H9 (cell line): ENCODE data around the gene PDIA3. TPM values are rescaled to one million over a fixed set of nuclear protein-coding genes. Genes with fewer than 3 reads are reported as not detected.

Experiments
- DNase-seq: peaks from one replicate; pipeline ENCODE4 v3.0.0-alpha.2; 2017
- H2AFZ ChIP-seq: one replicate; pipeline ENCODE4 v1.6.1; 2013; ENCODE audit warnings: mild to moderate bottlenecking, low read length, control low read depth, moderate library complexity
- H2AK5ac ChIP-seq: 2 replicates; pipeline ENCODE4 v1.6.1; 2013; ENCODE audit warnings: low read length, control low read depth, mixed read lengths; ENCODE audit not compliant: insufficient read length
- H2BK120ac ChIP-seq: one replicate; pipeline ENCODE4 v1.6.1; 2013; ENCODE audit warnings: low read depth, mild to moderate bottlenecking, low read length, control low read depth, inconsistent platforms; ENCODE audit not compliant: poor library complexity, severe bottlenecking
- H2BK12ac ChIP-seq: 2 replicates; pipeline ENCODE4 v1.6.1; 2013; ENCODE audit warnings: low read length, control low read depth, mixed read lengths, low read depth; ENCODE audit not compliant: insufficient read length
- H2BK15ac ChIP-seq: 2 replicates; pipeline ENCODE4 v1.6.1; 2013; ENCODE audit warnings: low read depth, low read length, control low read depth
- H2BK20ac ChIP-seq: one replicate; pipeline ENCODE4 v1.6.1; 2013; ENCODE audit warnings: low read depth, mild to moderate bottlenecking, low read length, control low read depth, inconsistent platforms; ENCODE audit not compliant: poor library complexity, severe bottlenecking
- H2BK5ac ChIP-seq: 2 replicates; pipeline ENCODE4 v1.6.1; 2013; ENCODE audit warnings: low read length, control low read depth, mixed read lengths; ENCODE audit not compliant: insufficient read length
- H3K14ac ChIP-seq: 2 replicates; pipeline ENCODE4 v1.6.1; 2013; ENCODE audit warnings: low read length, control low read depth; ENCODE audit not compliant: insufficient read depth
- H3K18ac ChIP-seq: 2 replicates; pipeline ENCODE4 v1.6.1; 2013; ENCODE audit warnings: low read depth, mild to moderate bottlenecking, mixed read lengths, low read length, control low read depth; ENCODE audit not compliant: insufficient read length
- H3K23ac ChIP-seq: 2 replicates; pipeline ENCODE4 v1.6.1; 2013; ENCODE audit warnings: low read length, control low read depth, mixed read lengths, low read depth; ENCODE audit not compliant: insufficient read length
- H3K23me2 ChIP-seq: 2 replicates; pipeline ENCODE4 v1.6.1; 2013; ENCODE audit warnings: low read depth, mild to moderate bottlenecking, mixed read lengths, low read length, control low read depth; ENCODE audit not compliant: insufficient read length, poor library complexity, severe bottlenecking
- H3K27ac ChIP-seq: 2 replicates; pipeline ENCODE4 v1.5.1; 2013; ENCODE audit warnings: low read length, control low read depth, mixed read lengths, low read depth; ENCODE audit not compliant: insufficient read length
- H3K27me3 ChIP-seq: 2 replicates; pipeline ENCODE4 v1.6.1; 2013; ENCODE audit warnings: low read length, control low read depth, inconsistent platforms; ENCODE audit not compliant: insufficient read depth
- H3K4ac ChIP-seq: 2 replicates; pipeline ENCODE4 v1.6.1; 2013; ENCODE audit warnings: low read depth, mild to moderate bottlenecking, control low read depth, inconsistent platforms, low read length, moderate library complexity
- H3K4me1 ChIP-seq: 2 replicates; pipeline ENCODE4 v1.6.1; 2013; ENCODE audit warnings: low read length, control low read depth, inconsistent platforms; ENCODE audit not compliant: insufficient read depth
- H3K4me2 ChIP-seq: 2 replicates; pipeline ENCODE4 v1.6.1; 2013; ENCODE audit warnings: low read length, control low read depth, mixed read lengths; ENCODE audit not compliant: insufficient read length, insufficient read depth
- H3K56ac ChIP-seq: 2 replicates; pipeline ENCODE4 v1.6.1; 2013; ENCODE audit warnings: low read depth, mild to moderate bottlenecking, mixed read lengths, low read length, control low read depth; ENCODE audit not compliant: insufficient read length
- H3K79me1 ChIP-seq: 2 replicates; pipeline ENCODE4 v1.6.1; 2013; ENCODE audit warnings: low read depth, mild to moderate bottlenecking, moderate library complexity, low read length, control low read depth, inconsistent platforms; ENCODE audit not compliant: insufficient read depth, poor library complexity, severe bottlenecking
- H3K79me2 ChIP-seq: 2 replicates; pipeline ENCODE4 v1.6.1; 2013; ENCODE audit warnings: low read length, control low read depth, inconsistent platforms; ENCODE audit not compliant: insufficient read depth
- H3K9ac ChIP-seq: 2 replicates; pipeline ENCODE4 v1.6.1; 2013; ENCODE audit warnings: low read length, control low read depth, mixed read lengths; ENCODE audit not compliant: insufficient read length; ENCODE audit errors: extremely low read depth
- H3K9me3 ChIP-seq: one replicate; pipeline ENCODE4 v1.6.1; 2013; ENCODE audit warnings: low read depth, low read length, inconsistent platforms; ENCODE audit not compliant: control insufficient read depth
- H3T11ph ChIP-seq: one replicate; pipeline ENCODE4 v1.6.1; 2013; ENCODE audit warnings: mild to moderate bottlenecking, low read length, control low read depth, inconsistent platforms
- H4K20me1 ChIP-seq: one replicate; pipeline ENCODE4 v1.6.1; 2013; ENCODE audit not compliant: control insufficient read depth, insufficient read length, insufficient read depth
- H4K5ac ChIP-seq: 2 replicates; pipeline ENCODE4 v1.6.1; 2013; ENCODE audit warnings: low read depth, mild to moderate bottlenecking, mixed read lengths, low read length, control low read depth; ENCODE audit not compliant: insufficient read length
- H4K8ac ChIP-seq: replicated peaks from 2 replicates; pipeline ENCODE4 v1.6.1; 2013; ENCODE audit warnings: low read length, control low read depth, mixed read lengths, low read depth; ENCODE audit not compliant: insufficient read length
- H4K91ac ChIP-seq: 2 replicates; pipeline ENCODE4 v1.6.1; 2013; ENCODE audit warnings: low read depth, mild to moderate bottlenecking, moderate library complexity, mixed read lengths, low read length, control low read depth; ENCODE audit not compliant: insufficient read length
- H3K27ac Mint-ChIP-seq, 3 experiments: 2 replicates in 2 of 3; 3 replicates in 1 of 3; pipeline ENCODE4 v1.8.0; 2020 to 2021; ENCODE audit warnings: mixed read lengths in 3 of 3, mild to moderate bottlenecking in 1 of 3, moderate library complexity in 1 of 3
- H3K27me3 Mint-ChIP-seq: 2 replicates; pipeline ENCODE4 v1.8.0; 2021; ENCODE audit warnings: low read depth, mild to moderate bottlenecking, moderate library complexity, mixed read lengths
- H3K36me3 Mint-ChIP-seq, 3 experiments: 2 replicates in 2 of 3; 3 replicates in 1 of 3; pipeline ENCODE4 v1.8.0; 2020 to 2021; ENCODE audit warnings: low read depth in 3 of 3, mixed read lengths in 3 of 3; ENCODE audit not compliant: insufficient read depth in 1 of 3
- H3K4me1 Mint-ChIP-seq, 2 experiments: 2 replicates each; pipeline ENCODE4 v1.8.0; 2020; ENCODE audit warnings: mixed read lengths in 2 of 2
- H3K4me3 Mint-ChIP-seq, 2 experiments: 2 replicates in 1 of 2; 3 replicates in 1 of 2; pipeline ENCODE4 v1.8.0; 2020 to 2021; ENCODE audit warnings: mild to moderate bottlenecking in 2 of 2, mixed read lengths in 2 of 2, moderate library complexity in 1 of 2
- H3K9me3 Mint-ChIP-seq, 2 experiments: 2 replicates in 1 of 2; 3 replicates in 1 of 2; pipeline ENCODE4 v1.8.0; 2020; ENCODE audit warnings: mild to moderate bottlenecking in 2 of 2, mixed read lengths in 2 of 2, moderate library complexity in 1 of 2
- CTCF ChIP-seq: fragments of 200-600 bp; sonication (generic); conservative IDR thresholded peaks from 3 replicates; pipeline ENCODE4 v1.8.0; 2021; ENCODE audit warnings: antibody characterized with exemption, mild to moderate bottlenecking
- WGBS: extraction: QIAGEN DNeasy Blood & Tissue Kit; methylation state at CpG from one replicate; pipeline ENCODE4 v1.1.7; 2013; ENCODE audit warnings: missing lambda C conversion rate, low lambda C conversion rate, mixed read lengths; ENCODE audit not compliant: insufficient read length; ENCODE audit errors: extremely low coverage; 5-methylcytosine and 5-hydroxymethylcytosine counted together
- total RNA-seq: library from RNA; stranded (reverse); gene quantifications from 2 replicates; pipeline ENCODE4 v1.2.1, GENCODE V29; 2021

Gene PDIA3
- total RNA-seq, 1 experiment from 2014 or later: 524 TPM

GRCh38 chr15:43789409-43789808 is 43.2 kb downstream of the PDIA3 start:
- H3K36me3 Mint-ChIP-seq: peaks cover 13 to 21% (median 19%) of the 10 kb centered on the region in 3 experiments
- H4K5ac ChIP-seq: no peak overlapping the region
- no peak overlapping the region for H3K18ac ChIP-seq
- peaks cover 2% of the 10 kb centered on the region for H3K79me1 ChIP-seq
- H3K9me3 Mint-ChIP-seq: no peaks in the 10 kb centered on the region
- no peak overlapping the region for H2BK120ac ChIP-seq
- no peak for TF ChIP-seq CTCF
- no peak overlapping the region for H3K14ac ChIP-seq
- no peak overlapping the region for H2BK20ac ChIP-seq
- H2AFZ ChIP-seq: no peak overlapping the region
- no CpG with 5 or more reads among the region's 3 CpGs for WGBS
- no peak overlapping the region for H3T11ph ChIP-seq
- no peak overlapping the region for H2AK5ac ChIP-seq
- H3K4me2 ChIP-seq: no peak overlapping the region
- no peak overlapping the region for H2BK15ac ChIP-seq
- H2BK5ac ChIP-seq: no peak overlapping the region
- peaks cover 6% of the 10 kb centered on the region; the same call in 1 of the 2 replicates for H3K79me2 ChIP-seq
- H3K4me3 Mint-ChIP-seq: no peak overlapping the region
- H2BK12ac ChIP-seq: no peak overlapping the region
- peaks cover 10% of the 10 kb centered on the region; the same call in 1 of the 2 replicates for H3K4me1 ChIP-seq
- H3K4ac ChIP-seq: no peak overlapping the region
- H4K91ac ChIP-seq: no peak overlapping the region
- H3K23ac ChIP-seq: no peak overlapping the region
- H4K20me1 ChIP-seq: no peaks in the 10 kb centered on the region
- H3K9ac ChIP-seq: no peak overlapping the region
- no peak overlapping the region for H4K8ac ChIP-seq
- H3K27ac ChIP-seq: no peak overlapping the region
- no peak overlapping the region for H3K56ac ChIP-seq
- peak overlapping the region in 1 of 3 experiments; percentile 29; a peak in 2 of 7 replicates for H3K27ac Mint-ChIP-seq
- H3K27me3 ChIP-seq: no peaks in the 10 kb centered on the region
- H3K23me2 ChIP-seq: peaks cover 8% of the 10 kb centered on the region
- no peak for DNase-seq
- H3K27me3 Mint-ChIP-seq: no peaks in the 10 kb centered on the region
- peaks cover 21 to 32% of the 10 kb centered on the region in 2 experiments for H3K4me1 Mint-ChIP-seq
- H3K9me3 ChIP-seq: no peaks in the 10 kb centered on the region
